ENCODE results near the gene KCNK6.

Gene KCNK6

DNA sequence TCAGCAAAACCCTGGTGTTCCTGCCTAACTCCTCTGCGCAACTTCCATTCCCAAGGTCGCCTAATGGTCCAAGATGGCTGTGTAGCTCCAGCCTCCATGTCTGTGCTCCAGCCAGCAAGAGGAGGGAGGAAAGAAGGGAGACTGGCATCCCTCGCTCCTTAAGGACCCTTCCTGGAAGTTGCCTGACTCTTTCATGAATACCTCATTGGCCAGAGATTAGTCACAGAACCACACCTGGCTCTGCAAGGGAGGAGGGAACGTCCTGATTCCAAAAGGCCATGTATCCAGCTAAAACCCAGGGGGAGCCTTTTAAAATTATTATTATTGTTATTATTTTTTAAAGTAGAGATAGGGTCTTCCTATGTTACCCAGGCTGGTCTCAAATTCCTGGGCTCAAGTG is 4.8 kb downstream of the KCNK6 start:
- no peak for DNase-seq (ENCODE audit: low read depth)

DNA sequence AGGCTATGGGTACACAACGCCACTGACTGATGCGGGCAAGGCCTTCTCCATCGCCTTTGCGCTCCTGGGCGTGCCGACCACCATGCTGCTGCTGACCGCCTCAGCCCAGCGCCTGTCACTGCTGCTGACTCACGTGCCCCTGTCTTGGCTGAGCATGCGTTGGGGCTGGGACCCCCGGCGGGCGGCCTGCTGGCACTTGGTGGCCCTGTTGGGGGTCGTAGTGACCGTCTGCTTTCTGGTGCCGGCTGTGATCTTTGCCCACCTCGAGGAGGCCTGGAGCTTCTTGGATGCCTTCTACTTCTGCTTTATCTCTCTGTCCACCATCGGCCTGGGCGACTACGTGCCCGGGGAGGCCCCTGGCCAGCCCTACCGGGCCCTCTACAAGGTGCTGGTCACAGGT is 6.9 kb downstream of the KCNK6 start:
- no peak for DNase-seq (ENCODE audit: low read depth)

DNA sequence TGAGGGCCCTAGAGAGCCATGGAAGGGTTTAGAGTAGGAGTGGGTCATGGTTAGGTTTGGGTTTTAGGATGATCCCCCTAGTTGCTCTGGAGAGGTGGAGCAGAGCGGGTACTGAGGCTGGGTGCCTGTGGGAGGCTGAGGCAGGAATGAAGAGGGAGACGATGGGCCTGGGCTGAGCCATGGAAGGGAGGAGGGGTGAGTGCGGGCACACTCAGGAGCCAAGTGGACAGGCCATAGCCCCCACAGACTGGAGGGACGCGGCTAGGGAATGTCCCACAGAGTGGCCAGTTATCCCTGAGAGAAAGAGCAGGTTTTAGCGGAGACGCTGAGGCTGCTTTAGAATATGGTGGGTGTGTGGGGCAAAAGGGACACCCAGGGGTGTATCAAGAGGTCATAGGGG is 10.0 kb downstream of the KCNK6 start:
- no peak for DNase-seq (ENCODE audit: low read depth)

- DNase-seq (ENCODE audit: low read depth), result no peak
Measured at GRCh38 chr19:38331728-38332127, 12.1 kb downstream of the KCNK6 start.

GRCh38 chr19:38333245-38333644 is 13.6 kb downstream of the KCNK6 start:
- peak; percentile 18 for DNase-seq (ENCODE audit: low read depth)

DNA sequence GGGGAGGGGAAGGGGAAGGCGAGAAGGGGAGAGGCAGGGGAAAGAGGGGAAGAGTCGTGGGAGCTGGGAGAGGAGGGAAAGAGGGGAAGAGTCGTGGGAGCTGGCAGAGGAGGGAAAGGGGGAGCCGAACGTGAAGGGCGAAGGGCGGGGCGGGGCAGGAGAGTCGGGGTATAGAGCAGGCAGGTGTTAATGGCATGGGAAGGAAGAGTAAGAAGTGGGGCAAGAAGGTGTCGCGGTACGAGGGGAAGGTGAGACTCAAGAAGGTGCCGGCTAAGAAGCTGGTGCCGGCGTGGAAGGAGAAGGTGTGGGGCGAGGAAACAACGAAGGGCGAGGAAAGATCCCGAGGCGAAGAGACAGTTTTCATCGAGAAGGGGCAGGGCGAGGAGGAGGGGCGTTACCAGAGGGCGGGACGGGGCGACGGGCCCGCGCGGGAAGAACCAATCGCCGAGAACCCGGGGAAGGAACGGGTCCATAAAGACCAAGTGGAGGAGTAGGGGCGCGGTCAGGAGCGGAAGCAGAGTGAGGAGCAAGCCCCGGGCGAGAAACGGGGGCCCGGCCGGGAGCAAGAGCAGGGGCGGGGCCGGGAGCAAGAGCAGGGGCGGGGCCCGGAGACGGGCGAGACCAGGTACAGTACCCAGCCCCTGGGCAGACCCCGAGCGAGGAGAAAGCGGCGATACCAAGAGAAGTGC is 16.4 kb downstream of the KCNK6 start:
- peak; percentile 97 for DNase-seq (ENCODE audit: low read depth)

GRCh38 chr19:38336638-38337359 is 17.2 kb downstream of the KCNK6 start:
- peak; percentile 96 for DNase-seq (ENCODE audit: low read depth)

- no peak for DNase-seq (ENCODE audit: low read depth)
Measured at GRCh38 chr19:38337360-38337653, 17.7 kb downstream of the KCNK6 start.

- peak; percentile 21 for DNase-seq (ENCODE audit: low read depth)
Measured at GRCh38 chr19:38339011-38339410, 19.4 kb downstream of the KCNK6 start.

- no peak for DNase-seq (ENCODE audit: low read depth)
Measured at GRCh38 chr19:38340927-38341326, 21.3 kb downstream of the KCNK6 start.

DNA sequence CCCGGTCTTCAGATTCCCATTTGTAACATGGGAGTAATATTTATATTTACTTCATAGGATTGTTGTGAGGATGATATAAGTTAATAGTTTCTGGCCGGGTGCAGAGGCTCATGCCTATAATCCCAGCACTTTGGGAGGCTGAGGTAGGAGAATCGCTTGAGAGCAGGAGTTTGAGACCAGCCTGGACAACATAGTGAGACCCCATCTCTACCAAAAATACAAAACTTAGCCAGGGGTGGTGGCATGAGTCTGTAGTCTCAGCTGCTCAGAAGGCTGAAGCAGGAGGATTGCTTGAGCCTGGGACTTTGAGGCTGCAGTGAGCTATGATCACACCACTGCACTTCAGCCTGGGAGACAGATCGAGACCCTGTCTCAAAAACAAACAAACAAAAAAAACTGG is 27.2 kb downstream of the KCNK6 start:
- no peak for DNase-seq (ENCODE audit: low read depth)

- no peak for DNase-seq (ENCODE audit: low read depth)
Measured at GRCh38 chr19:38350883-38351282, 31.2 kb downstream of the KCNK6 start.

- no peak for DNase-seq (ENCODE audit: low read depth)
Measured at GRCh38 chr19:38351865-38352395, 32.3 kb downstream of the KCNK6 start.

- DNase-seq (ENCODE audit: low read depth), result no peak
Measured at GRCh38 chr19:38352611-38353010, 33.0 kb downstream of the KCNK6 start.

GRCh38 chr19:38355728-38356725 is 36.4 kb downstream of the KCNK6 start:
- no peak for DNase-seq (ENCODE audit: low read depth)

- DNase-seq (ENCODE audit: low read depth), result no peak
Measured at GRCh38 chr19:38358071-38358470, 38.4 kb downstream of the KCNK6 start.

DNA sequence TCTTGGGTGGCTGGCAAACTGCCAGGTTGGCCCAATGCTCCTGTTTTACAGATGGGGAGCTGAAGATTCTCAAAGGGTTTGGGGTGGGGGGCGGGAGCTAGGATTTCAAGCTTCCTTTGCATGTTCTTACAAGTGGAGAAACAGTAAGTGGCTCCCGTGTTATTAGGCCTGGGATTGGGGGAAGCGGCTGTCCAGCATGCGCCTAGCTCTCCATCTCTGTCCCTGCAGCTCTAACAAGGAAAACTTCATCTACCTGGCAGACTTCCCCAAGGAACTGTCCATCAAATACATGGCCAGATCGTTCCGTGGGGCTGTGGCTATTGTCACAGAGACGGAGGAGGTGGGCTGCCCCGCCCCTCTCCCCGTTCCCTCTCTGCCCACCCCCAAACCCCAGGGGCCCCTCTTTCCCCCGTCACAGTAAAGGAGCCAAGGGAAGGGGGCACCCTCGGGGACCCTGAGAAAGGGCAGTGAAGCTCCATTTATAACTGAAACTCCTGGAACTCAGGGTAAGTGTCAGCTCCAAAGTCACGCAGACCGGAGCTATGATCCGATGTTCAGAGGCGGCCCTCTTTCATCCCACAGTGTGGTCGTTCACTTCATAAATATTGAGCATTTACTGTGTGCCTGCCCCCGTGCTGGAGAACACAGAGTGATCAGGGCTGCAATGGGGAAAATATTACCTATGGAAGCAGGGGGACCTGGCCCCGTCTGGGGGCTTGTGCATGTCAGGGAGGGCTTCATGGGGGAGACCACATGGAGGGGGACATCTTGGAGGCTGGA is 39.8 kb downstream of the KCNK6 start:
- DNase-seq (ENCODE audit: low read depth), result no peak

- DNase-seq (ENCODE audit: low read depth), result no peak
Measured at GRCh38 chr19:38360351-38360750, 40.7 kb downstream of the KCNK6 start.

GRCh38 chr19:38360839-38361631 is 41.4 kb downstream of the KCNK6 start:
- DNase-seq (ENCODE audit: low read depth), result no peak

GRCh38 chr19:38361633-38362075 is 42.0 kb downstream of the KCNK6 start:
- DNase-seq (ENCODE audit: low read depth), result peak; percentile 80
